Measurements from ENCODE around the gene UCKL1.

Gene UCKL1

GRCh38 chr20:63945921-63946920 lies 10.0 kb downstream of the UCKL1 start:
- TF ChIP-seq ZNF274 (IDR thresholded peaks at IDR 0.05; ENCODE audit: low read depth, low read length): no peak
- H3K4me3 ChIP-seq (ENCODE audit: low read length): no peak overlapping the region

- H3K4me3 ChIP-seq (ENCODE audit: low read length): no peak overlapping the region
- TF ChIP-seq ZNF274 (IDR thresholded peaks at IDR 0.05; ENCODE audit: low read depth, low read length): no peak
These were observed 11.1 kb downstream of the UCKL1 start for GRCh38 chr20:63945031-63945658.

- no peak for TF ChIP-seq ZNF274 (IDR thresholded peaks at IDR 0.05; ENCODE audit: low read depth, low read length)
- no peak overlapping the region for H3K4me3 ChIP-seq (ENCODE audit: low read length)
These were observed 11.9 kb downstream of the UCKL1 start for GRCh38 chr20:63944078-63944941.

DNA sequence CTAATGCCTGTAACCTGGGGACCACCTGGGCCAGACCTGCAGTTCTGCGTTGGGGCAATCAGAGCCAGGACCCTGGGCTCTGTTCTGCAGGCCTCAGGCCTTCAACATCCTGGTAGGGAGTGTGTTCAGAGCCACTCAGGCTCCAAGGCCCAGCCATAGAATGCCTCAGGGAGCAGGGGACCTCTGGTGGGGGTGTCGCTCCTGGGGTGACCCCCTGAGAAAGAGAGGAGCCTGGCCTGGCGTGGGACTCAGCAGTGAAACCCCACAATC lies 12.5 kb downstream of the UCKL1 start:
- H3K4me3 ChIP-seq (ENCODE audit: low read length): no peak overlapping the region
- TF ChIP-seq ZNF274 (IDR thresholded peaks at IDR 0.05; ENCODE audit: low read depth, low read length): no peak

- H3K4me3 ChIP-seq (ENCODE audit: low read length): no peak overlapping the region
- TF ChIP-seq ZNF274 (IDR thresholded peaks at IDR 0.05; ENCODE audit: low read depth, low read length): no peak
These were observed 13.0 kb downstream of the UCKL1 start for GRCh38 chr20:63942969-63943807.

- no peak overlapping the region for H3K4me3 ChIP-seq (ENCODE audit: low read length)
These were observed 13.8 kb downstream of the UCKL1 start for GRCh38 chr20:63942250-63942951.

DNA sequence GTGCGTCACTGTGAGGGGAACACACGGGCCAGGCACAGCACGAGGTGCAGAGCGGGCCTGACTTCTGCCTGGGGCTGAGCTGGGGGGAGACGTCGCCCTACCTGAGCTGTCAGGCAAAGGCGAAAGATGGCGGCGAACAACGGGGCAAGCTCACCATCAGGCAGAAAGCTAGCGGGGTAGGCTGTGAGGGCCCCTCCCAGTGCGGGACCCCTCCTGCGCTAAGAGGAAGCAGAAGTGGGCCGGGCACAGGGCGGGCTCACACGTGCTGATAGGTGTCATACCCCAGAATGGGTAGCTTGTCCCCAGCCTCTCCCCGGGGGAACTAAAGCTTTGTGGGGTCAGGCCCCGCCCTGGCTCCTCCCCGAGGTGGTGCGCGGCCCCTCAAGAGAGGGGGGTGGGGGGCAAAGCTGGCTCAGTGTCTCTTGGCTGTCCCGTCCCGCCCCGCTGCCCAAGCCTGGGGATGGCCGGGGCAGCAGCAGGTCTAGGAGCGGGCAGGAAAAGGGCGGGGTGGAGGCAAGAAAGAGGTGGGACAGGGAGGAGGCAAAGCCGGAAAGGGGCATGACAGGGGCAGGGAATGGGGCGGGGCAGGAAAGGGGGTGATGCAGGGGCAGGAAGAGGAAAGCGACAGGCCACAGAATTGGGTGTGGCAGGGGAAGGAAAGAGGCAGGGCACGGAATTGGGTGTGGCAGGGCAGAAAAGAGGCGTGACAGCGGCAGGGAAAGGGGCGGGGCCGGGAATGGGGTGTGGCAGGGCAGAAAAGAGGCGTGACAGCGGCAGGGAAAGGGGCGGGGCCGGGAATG lies 14.7 kb downstream of the UCKL1 start:
- H3K4me3 ChIP-seq (ENCODE audit: low read length): no peak overlapping the region
- no peak for TF ChIP-seq ZNF274 (IDR thresholded peaks at IDR 0.05; ENCODE audit: low read depth, low read length)

More at GRCh38 chr20:63942250-63942951, 13.8 kb downstream of the UCKL1 start:
- no peak for TF ChIP-seq ZNF274 (IDR thresholded peaks at IDR 0.05; ENCODE audit: low read depth, low read length)

GRCh38 chr20:63940472-63941266 lies 15.5 kb downstream of the UCKL1 start:
- no peak overlapping the region for H3K4me3 ChIP-seq (ENCODE audit: low read length)
- no peak for TF ChIP-seq ZNF274 (IDR thresholded peaks at IDR 0.05; ENCODE audit: low read depth, low read length)

DNA sequence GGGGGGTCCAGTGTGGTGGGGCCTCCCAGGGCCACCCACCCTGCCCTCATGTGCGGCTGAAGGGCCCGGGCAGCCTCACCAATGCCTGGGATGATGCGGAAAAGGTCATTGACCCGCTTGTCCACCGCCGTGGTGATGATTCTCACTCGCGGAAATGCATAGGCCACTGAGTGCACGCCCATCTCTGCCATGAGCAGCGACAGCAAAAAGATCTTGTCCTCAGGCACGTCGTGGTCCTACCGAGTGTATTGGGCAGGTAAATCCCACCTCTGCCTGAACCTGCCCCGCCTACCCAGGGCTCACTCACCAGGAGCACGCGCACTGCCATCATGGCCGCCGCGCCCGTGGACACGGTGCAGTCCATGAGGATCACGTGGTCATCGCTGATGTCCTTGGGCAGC lies 16.1 kb downstream of the UCKL1 start:
- H3K4me3 ChIP-seq (ENCODE audit: low read length): no peak overlapping the region
- TF ChIP-seq ZNF274 (IDR thresholded peaks at IDR 0.05; ENCODE audit: low read depth, low read length): no peak

- H3K4me3 ChIP-seq (ENCODE audit: low read length): no peak overlapping the region
- no peak for TF ChIP-seq ZNF274 (IDR thresholded peaks at IDR 0.05; ENCODE audit: low read depth, low read length)
These were observed 16.9 kb downstream of the UCKL1 start for GRCh38 chr20:63939061-63939935.

DNA sequence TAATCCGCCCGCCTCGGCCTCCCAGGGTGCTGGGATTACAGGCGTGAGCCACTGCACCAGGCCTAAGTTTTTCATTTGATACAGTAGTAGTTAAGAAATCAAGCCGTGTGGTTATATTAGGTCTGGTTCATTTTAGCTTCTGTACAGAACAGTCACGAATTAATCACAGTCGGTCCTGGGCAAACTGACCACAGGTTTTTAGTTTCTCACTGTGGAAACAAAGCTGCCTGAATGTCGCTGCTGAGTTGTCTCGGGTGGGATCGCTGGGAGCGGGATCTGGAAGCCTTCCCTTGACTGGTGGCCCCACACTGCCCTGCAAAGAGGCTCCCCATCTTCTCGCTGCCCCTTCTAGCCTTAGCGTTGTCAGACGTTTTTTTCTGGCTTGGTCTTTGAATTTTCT lies 18.6 kb downstream of the UCKL1 start:
- no peak overlapping the region for H3K4me3 ChIP-seq (ENCODE audit: low read length)
- no peak for TF ChIP-seq ZNF274 (IDR thresholded peaks at IDR 0.05; ENCODE audit: low read depth, low read length)

Measured in GM08714 (cell line).